ENCODE data around the gene CYP2A7.
"Not testable (repeated sequence)": the region's sequence is repeated elsewhere in the genome, so short reads cannot be mapped to it uniquely, and the experiment has no call there.

The CYP2A7 gene

DNA sequence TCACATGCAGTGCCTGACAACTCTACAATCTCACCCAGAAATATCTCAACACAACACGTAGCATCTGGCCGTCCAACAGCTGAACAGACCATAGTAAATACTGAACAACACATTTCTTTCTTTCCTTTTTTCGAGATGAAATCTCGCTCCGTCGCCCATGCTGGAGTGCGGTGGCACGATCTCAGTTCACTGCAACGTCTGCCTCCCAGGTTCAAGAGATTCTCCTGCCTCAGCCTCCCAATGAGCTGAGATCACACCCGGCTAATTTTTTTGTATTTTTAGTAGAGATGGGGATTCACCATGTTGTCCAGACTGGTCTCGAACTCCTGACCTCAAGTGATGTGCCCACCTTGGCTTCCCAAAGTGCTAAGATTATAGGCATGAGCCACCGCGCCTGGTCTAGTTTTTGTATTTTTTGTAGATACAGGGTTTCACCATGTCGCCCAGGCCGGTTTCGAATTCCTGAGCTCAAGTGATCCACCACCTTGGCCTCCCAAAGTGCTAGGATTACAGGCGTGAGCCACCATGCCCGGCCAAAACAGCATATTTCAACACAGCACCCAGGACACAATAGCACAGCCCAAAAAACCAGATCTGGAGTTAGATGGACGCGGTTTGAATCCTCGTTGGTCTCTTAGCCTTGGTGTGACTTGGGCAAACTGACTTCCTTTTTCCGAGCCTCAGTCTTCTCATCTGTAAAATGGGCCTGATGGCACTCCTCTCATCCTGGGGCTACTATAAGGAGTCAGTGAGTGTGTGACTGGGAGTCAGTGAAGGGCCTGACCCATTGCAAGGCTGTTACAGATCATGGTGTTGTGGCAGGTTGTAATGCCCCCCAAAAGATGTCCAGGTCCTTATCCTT lies 54.4 kb downstream of the CYP2A7 start:
- DNase-seq = no peak
- in situ Hi-C loops (cut with HindIII; ENCODE audit: low pct_ligation_motif_present, low sequenced_read_pairs) = no loop called here
- no peak overlapping the region for H3K27ac ChIP-seq

DNA sequence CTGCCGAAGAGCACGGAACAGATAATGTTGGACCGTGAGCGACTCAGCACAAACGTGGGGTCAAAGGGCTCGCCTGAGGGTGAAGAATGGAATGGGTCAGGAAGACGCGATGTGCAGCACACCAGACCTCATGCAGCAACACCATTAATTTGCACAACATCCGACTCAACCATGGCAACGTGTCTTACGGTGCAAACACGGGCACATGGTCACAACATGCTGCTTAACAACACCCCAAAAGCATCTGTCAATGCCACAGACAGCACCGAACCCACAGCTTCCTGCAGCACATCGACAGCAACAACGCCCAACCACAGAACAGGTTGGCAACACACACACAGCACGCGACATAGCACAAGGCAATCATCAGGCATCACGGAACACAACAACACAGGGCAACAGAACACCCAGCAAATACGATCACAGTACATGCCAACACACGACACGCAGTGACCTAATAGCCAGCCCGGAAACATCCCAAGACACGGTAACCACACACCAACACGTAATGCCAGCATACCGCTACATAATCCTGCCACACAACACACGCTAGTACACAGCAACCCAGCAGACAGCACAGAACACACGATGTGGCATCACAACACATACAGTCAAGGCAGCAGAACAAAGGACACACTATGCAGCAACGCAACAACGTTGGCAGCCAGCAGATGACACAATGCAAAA lies 55.2 kb downstream of the CYP2A7 start:
- H3K36me3 ChIP-seq (replicated peaks); H3K27me3 ChIP-seq (replicated peaks); H3K4me3 ChIP-seq (ENCODE audit: low read depth, low read length); DNase-seq; in situ Hi-C loops (cut with HindIII; ENCODE audit: low pct_ligation_motif_present, low sequenced_read_pairs); H3K27ac ChIP-seq: not testable (repeated sequence)

More for the DNA sequence above, 54.4 kb downstream of the CYP2A7 start:
- TF ChIP-seq, protein P1, sequence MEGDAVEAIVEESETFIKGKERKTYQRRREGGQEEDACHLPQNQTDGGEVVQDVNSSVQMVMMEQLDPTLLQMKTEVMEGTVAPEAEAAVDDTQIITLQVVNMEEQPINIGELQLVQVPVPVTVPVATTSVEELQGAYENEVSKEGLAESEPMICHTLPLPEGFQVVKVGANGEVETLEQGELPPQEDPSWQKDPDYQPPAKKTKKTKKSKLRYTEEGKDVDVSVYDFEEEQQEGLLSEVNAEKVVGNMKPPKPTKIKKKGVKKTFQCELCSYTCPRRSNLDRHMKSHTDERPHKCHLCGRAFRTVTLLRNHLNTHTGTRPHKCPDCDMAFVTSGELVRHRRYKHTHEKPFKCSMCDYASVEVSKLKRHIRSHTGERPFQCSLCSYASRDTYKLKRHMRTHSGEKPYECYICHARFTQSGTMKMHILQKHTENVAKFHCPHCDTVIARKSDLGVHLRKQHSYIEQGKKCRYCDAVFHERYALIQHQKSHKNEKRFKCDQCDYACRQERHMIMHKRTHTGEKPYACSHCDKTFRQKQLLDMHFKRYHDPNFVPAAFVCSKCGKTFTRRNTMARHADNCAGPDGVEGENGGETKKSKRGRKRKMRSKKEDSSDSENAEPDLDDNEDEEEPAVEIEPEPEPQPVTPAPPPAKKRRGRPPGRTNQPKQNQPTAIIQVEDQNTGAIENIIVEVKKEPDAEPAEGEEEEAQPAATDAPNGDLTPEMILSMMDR (IDR thresholded peaks at IDR 0.05; ENCODE audit: low read depth, low read length, missing control alignments) = no peak
- Histone ChIP-seq H3K4me3 (ENCODE audit: low read depth, low read length) (no peak overlapping the region), H3K27me3 (replicated peaks) (no peaks in the 10 kb centered on the region), H3K36me3 (replicated peaks) (no peaks in the 10 kb centered on the region)

DNA sequence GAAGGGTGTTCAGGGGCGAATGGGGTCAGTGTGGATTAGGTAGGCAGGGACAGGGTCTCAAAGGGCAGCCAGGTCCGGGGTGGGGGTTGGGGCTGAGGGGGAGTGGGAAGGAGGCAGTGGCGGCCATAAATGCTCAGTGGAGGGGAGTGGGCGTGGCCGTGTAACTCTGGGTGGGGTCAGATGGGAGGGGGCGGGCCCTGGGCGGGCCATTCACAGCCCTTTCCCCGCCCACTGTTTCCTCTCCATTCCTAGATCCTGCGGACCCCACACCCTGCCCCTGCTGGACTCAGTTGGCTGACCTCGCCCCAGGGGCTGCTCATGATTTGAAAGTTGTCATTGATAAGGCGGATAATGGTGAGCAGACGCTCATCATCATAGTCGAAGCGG lies 55.7 kb downstream of the CYP2A7 start:
- H3K36me3 ChIP-seq (replicated peaks); H3K27me3 ChIP-seq (replicated peaks); DNase-seq; H3K27ac ChIP-seq; in situ Hi-C loops (cut with HindIII; ENCODE audit: low pct_ligation_motif_present, low sequenced_read_pairs); H3K4me3 ChIP-seq (ENCODE audit: low read depth, low read length): not testable (repeated sequence)

DNA sequence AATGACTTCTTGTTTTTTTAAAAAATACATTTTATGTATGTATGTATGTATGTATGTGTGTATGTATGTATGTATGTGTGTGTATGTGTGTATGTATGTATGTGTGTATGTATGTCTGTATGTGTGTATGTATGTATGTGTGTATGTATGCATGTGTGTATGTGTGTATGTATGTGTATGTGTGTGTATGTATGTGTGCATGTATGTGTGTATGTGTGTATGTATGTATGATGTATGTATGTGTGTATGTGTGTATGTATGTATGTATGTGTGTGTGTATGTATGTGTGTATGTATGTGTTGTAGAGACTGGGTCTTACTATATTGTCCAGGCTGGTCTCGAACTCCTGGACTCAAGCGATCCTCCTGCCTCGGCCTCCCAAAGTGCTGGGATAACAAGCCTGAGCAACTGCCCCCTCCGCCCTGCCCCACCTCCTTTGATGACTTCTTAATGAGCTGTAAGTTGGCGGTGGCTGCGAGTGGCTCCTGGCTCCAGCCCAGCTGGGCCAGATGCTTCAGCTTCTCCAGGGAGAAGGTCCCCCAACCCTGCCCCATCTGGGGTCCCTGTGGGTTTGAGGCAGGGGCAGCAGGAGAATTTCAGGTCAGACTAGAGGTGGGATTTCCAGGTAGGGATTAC lies 56.5 kb downstream of the CYP2A7 start:
- H3K27me3 ChIP-seq (replicated peaks); H3K27ac ChIP-seq; H3K4me3 ChIP-seq (ENCODE audit: low read depth, low read length); DNase-seq; H3K36me3 ChIP-seq (replicated peaks); in situ Hi-C loops (cut with HindIII; ENCODE audit: low pct_ligation_motif_present, low sequenced_read_pairs): not testable (repeated sequence)

Measured in brain microvascular endothelial cell (primary cell).